IMR-90 (cell line): ENCODE data around the gene SREK1IP1. TPM values are rescaled to one million over a fixed set of nuclear protein-coding genes. Genes with fewer than 3 reads are reported as not detected.
"Not testable (repeated sequence)": the region's sequence is repeated elsewhere in the genome, so short reads cannot be mapped to it uniquely, and the experiment has no call there.

Source experiments
- ATAC-seq: fragments of 200-7000 bp; cut with Tn5 transposase; 2 replicates; pipeline ENCODE4 v1.9.1; 2020; ENCODE audit warnings: low read depth, mild to moderate bottlenecking, moderate library complexity
- BruUV-seq: library from RNA; stranded (reverse); fragments of 400-500 nt; replicated peaks from 2 replicates; lab custom pipeline; 2021; lab: Mats Ljungman, UMichigan
- CTCF ChIA-PET: fragments of 300-600 bp; formaldehyde crosslinking; extraction: SDS; loops from one replicate; lab custom pipeline; 2021; ENCODE audit warnings: antibody characterized with exemption; lab: Yijun Ruan, JAX
- POLR2A ChIA-PET: fragments of 300-600 bp; sonication (Branson Sonifier 250); formaldehyde crosslinking; loops from one replicate; lab custom pipeline; 2022; ENCODE audit warnings: antibody characterized with exemption; ENCODE audit not compliant: unreplicated experiment; lab: Charles Lee
- DNase-seq: peaks from one replicate; pipeline ENCODE4 v3.0.0; 2013
- H2AFZ ChIP-seq: replicated peaks from 2 replicates; pipeline ENCODE3; 2013; ENCODE audit warnings: low read length, mild to moderate bottlenecking; ENCODE audit not compliant: poor library complexity
- H2AK5ac ChIP-seq: 2 replicates; pipeline ENCODE4 v1.6.1; 2013; ENCODE audit warnings: low read depth, low read length, inconsistent platforms
- H2AK9ac ChIP-seq: replicated peaks from 2 replicates; pipeline ENCODE3; 2013; ENCODE audit warnings: mild to moderate bottlenecking, low read depth, low read length, moderate library complexity; ENCODE audit not compliant: poor library complexity
- H2BK120ac ChIP-seq: 2 replicates; pipeline ENCODE4 v1.6.1; 2013; ENCODE audit warnings: low read depth, low read length, inconsistent platforms
- H2BK15ac ChIP-seq: 3 replicates; pipeline ENCODE4 v1.6.1; 2013; ENCODE audit warnings: low read depth, low read length, inconsistent platforms
- H2BK20ac ChIP-seq: 2 replicates; pipeline ENCODE4 v1.6.1; 2013; ENCODE audit warnings: low read depth, mild to moderate bottlenecking, inconsistent platforms, low read length, moderate library complexity
- H2BK5ac ChIP-seq: 2 replicates; pipeline ENCODE4 v1.6.1; 2013; ENCODE audit warnings: mild to moderate bottlenecking, low read depth, low read length, inconsistent platforms; ENCODE audit not compliant: poor library complexity, severe bottlenecking
- H3K14ac ChIP-seq: replicated peaks from 2 replicates; pipeline ENCODE4 v1.6.1; 2013; ENCODE audit warnings: low read depth, low read length, inconsistent platforms
- H3K18ac ChIP-seq: 2 replicates; pipeline ENCODE4 v1.6.1; 2013; ENCODE audit warnings: low read depth, low read length, control low read depth
- H3K23ac ChIP-seq: 2 replicates; pipeline ENCODE4 v1.6.1; 2013; ENCODE audit warnings: low read depth, low read length, inconsistent platforms
- H3K27ac ChIP-seq: 2 replicates; pipeline ENCODE4 v1.5.1; 2013; ENCODE audit warnings: mild to moderate bottlenecking, control low read depth, low read length; ENCODE audit not compliant: insufficient read depth
- H3K27me3 ChIP-seq: 2 replicates; pipeline ENCODE4 v1.6.1; 2013; ENCODE audit warnings: low read length; ENCODE audit not compliant: control insufficient read depth, insufficient read depth
- H3K36me3 ChIP-seq: 2 replicates; pipeline ENCODE4 v1.6.1; 2013; ENCODE audit warnings: low read length, mixed read lengths; ENCODE audit not compliant: control insufficient read depth, insufficient read depth
- H3K4ac ChIP-seq: 2 replicates; pipeline ENCODE4 v1.6.1; 2013; ENCODE audit warnings: low read depth, low read length, inconsistent platforms
- H3K4me1 ChIP-seq: 2 replicates; pipeline ENCODE4 v1.6.1; 2013; ENCODE audit warnings: low read length, mixed read lengths; ENCODE audit not compliant: control insufficient read depth, insufficient read depth
- H3K4me2 ChIP-seq: 2 replicates; pipeline ENCODE4 v1.6.1; 2013; ENCODE audit warnings: low read depth, mild to moderate bottlenecking, control low read depth, low read length, moderate library complexity
- H3K4me3 ChIP-seq: 2 replicates; pipeline ENCODE4 v1.5.1; 2013; ENCODE audit warnings: low read depth, mild to moderate bottlenecking, control low read depth, low read length, moderate library complexity; ENCODE audit not compliant: insufficient read depth
- H3K56ac ChIP-seq: 2 replicates; pipeline ENCODE4 v1.6.1; 2013; ENCODE audit warnings: low read length, inconsistent platforms; ENCODE audit not compliant: insufficient read depth; ENCODE audit errors: extremely low read depth
- H3K79me1 ChIP-seq, 2 experiments: 2 replicates each; pipeline ENCODE4 v1.6.1; 2013; ENCODE audit warnings: low read length in 2 of 2, inconsistent platforms in 1 of 2, low read depth in 1 of 2
- H3K9ac ChIP-seq: 2 replicates; pipeline ENCODE4 v1.6.1; 2013; ENCODE audit warnings: low read depth, low read length, control low read depth
- H3K9me1 ChIP-seq: 2 replicates; pipeline ENCODE4 v1.6.1; 2013; ENCODE audit warnings: low read length, inconsistent platforms; ENCODE audit not compliant: insufficient read depth
- H3K9me3 ChIP-seq: 2 replicates; pipeline ENCODE4 v1.6.1; 2013; ENCODE audit warnings: low read length; ENCODE audit not compliant: control insufficient read depth, insufficient read depth
- H4K20me1 ChIP-seq: 2 replicates; pipeline ENCODE4 v1.6.1; 2013; ENCODE audit warnings: low read length, inconsistent platforms; ENCODE audit not compliant: insufficient read depth
- H4K5ac ChIP-seq: 2 replicates; pipeline ENCODE4 v1.6.1; 2013; ENCODE audit warnings: mild to moderate bottlenecking, low read depth, low read length, control low read depth
- H4K8ac ChIP-seq, 2 experiments: 2 replicates each; pipeline ENCODE4 v1.6.1; 2013; ENCODE audit warnings: low read depth in 2 of 2, low read length in 2 of 2, control low read depth in 1 of 2, inconsistent platforms in 1 of 2
- H4K91ac ChIP-seq: 2 replicates; pipeline ENCODE4 v1.6.1; 2013; ENCODE audit warnings: low read depth, low read length, inconsistent platforms; ENCODE audit not compliant: insufficient read depth
- WGBS, 2 experiments: methylation state at CpG; one replicate each; pipeline versions ENCODE4 v1.1.5 to v1.1.7; 2013; ENCODE audit warnings: missing lambda C conversion rate in 2 of 2; ENCODE audit not compliant: insufficient read length in 1 of 2; ENCODE audit errors: extremely low coverage in 2 of 2; 5-methylcytosine and 5-hydroxymethylcytosine counted together
- dilution Hi-C: fragments of 300-500 bp; cut with HindIII; formaldehyde crosslinking; loops from one replicate; pipeline ENCODE4 v1.14.3; 2018; ENCODE audit warnings: low sequenced_read_pairs; ENCODE audit not compliant: unreplicated experiment
- in situ Hi-C: fragments of 300-500 bp; cut with MboI; formaldehyde crosslinking; loops from 3 replicates; pipeline ENCODE4 v1.14.3; 2019; ENCODE audit warnings: low sequenced_read_pairs, inconsistent platforms, mixed read lengths
- intact Hi-C: fragments of 100-400 bp; cut with micrococcal nuclease; formaldehyde crosslinking; loops from 2 replicates; pipeline ENCODE4 v1.10.0; 2022
- polyA plus RNA-seq, 3 experiments: library from polyadenylated mRNA; depleted of rRNA; stranded (reverse); fragments of >200 nt; gene quantifications; 2 replicates each; pipeline ENCODE4 v1.2.3, GENCODE V29; 2012; ENCODE audit warnings: low replicate concordance in 1 of 3
- total RNA-seq: library from RNA; depleted of rRNA; stranded (reverse); fragments of >200 nt; gene quantifications from 2 replicates; pipeline ENCODE4 v1.2.3, GENCODE V29; 2012

SREK1IP1 gene
- total and polyA plus RNA-seq, 2 of the 4 experiments (the other 2 are of a cell fraction), result 3.3 to 6.5 TPM

DNA sequence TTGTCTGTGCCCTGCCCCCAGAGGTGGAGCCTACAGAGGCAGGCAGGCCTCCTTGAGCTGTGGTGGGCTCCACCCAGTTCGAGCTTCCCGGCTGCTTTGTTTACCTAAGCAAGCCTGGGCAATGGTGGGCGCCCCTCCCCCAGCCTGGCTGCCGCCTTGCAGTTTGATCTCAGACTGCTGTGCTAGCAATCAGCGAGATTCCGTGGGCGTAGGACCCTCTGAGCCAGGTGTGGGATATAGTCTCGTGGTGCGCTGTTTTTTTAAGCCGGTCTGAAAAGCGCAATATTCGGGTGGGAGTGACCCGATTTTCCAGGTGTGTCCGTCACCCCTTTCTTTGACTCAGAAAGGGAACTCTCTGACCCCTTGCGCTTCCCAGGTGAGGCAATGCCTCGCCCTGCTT is 54.0 kb downstream of the SREK1IP1 start:
- CTCF ChIA-PET, dilution Hi-C loops, H2BK20ac ChIP-seq, H4K91ac ChIP-seq, H2BK120ac ChIP-seq, H3K14ac ChIP-seq, H2BK15ac ChIP-seq, H3K9ac ChIP-seq, H2AK9ac ChIP-seq, H3K27me3 ChIP-seq, H2BK5ac ChIP-seq, BruUV-seq, H3K4me2 ChIP-seq, H3K27ac ChIP-seq, POLR2A ChIA-PET, H3K79me1 ChIP-seq, H2AK5ac ChIP-seq, H3K4me3 ChIP-seq, H4K5ac ChIP-seq, H3K23ac ChIP-seq, intact Hi-C loops, H2AFZ ChIP-seq, H4K20me1 ChIP-seq, H3K4me1 ChIP-seq, H3K4ac ChIP-seq, H3K9me1 ChIP-seq, H3K18ac ChIP-seq, H3K9me3 ChIP-seq, ATAC-seq, H3K36me3 ChIP-seq, H3K56ac ChIP-seq, DNase-seq, H4K8ac ChIP-seq, in situ Hi-C loops: not testable (repeated sequence)
- no CpG with 5 or more reads among the region's 16 CpGs for WGBS, 2 experiments
